C4-2B (cell line): ENCODE data around the gene CTIF.

Source experiments
- H3K27ac ChIP-seq: fragments of 450-650 bp; 2 replicates; pipeline ENCODE4 v1.5.1; 2017
- ZFX ChIP-seq: fragments of 450-650 bp; IDR thresholded peaks from 2 replicates; pipeline ENCODE4 v1.6.1; 2017
- TF ChIP-seq, protein P1 (sequence below): fragments of 450-650 bp; conservative IDR thresholded peaks from 2 replicates; pipeline ENCODE4 v1.5.1; 2017; ENCODE audit warnings: mild to moderate bottlenecking

The CTIF gene

DNA sequence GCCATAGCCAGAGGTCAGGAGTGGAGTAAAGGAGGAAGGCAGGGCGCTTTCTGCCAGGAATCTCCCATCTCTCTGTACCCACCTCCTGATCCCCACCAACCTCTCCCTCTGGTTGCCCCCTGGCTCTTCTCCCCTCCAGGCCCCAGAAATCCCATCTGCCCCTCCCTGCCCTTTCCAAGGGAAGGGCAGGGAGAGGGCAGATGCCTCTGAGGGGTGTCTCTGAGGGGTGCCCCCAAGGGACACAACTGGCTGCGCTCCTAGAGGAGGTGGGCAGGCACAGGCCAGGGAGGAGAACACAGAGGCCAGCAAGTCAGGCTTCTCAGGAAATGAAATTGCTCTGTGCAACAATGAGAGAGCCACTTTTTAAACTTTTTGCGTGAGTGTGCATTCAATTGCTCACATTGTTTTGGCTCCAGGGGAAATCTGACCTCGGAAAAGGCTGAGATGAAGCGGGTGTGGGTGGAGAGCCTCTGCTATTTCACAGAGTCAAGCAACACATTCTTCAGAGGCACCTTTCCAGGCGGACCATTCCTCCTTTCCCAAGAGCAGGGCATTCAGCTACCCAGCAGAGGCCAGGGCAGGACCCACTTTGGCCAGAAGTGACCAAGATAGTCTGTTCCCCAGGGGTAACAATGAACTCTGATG is 286.4 kb downstream of the CTIF start:
- TF ChIP-seq ZFX = no peak
- TF ChIP-seq, protein P1, sequence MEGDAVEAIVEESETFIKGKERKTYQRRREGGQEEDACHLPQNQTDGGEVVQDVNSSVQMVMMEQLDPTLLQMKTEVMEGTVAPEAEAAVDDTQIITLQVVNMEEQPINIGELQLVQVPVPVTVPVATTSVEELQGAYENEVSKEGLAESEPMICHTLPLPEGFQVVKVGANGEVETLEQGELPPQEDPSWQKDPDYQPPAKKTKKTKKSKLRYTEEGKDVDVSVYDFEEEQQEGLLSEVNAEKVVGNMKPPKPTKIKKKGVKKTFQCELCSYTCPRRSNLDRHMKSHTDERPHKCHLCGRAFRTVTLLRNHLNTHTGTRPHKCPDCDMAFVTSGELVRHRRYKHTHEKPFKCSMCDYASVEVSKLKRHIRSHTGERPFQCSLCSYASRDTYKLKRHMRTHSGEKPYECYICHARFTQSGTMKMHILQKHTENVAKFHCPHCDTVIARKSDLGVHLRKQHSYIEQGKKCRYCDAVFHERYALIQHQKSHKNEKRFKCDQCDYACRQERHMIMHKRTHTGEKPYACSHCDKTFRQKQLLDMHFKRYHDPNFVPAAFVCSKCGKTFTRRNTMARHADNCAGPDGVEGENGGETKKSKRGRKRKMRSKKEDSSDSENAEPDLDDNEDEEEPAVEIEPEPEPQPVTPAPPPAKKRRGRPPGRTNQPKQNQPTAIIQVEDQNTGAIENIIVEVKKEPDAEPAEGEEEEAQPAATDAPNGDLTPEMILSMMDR = no peak
- H3K27ac ChIP-seq = no peak overlapping the region

DNA sequence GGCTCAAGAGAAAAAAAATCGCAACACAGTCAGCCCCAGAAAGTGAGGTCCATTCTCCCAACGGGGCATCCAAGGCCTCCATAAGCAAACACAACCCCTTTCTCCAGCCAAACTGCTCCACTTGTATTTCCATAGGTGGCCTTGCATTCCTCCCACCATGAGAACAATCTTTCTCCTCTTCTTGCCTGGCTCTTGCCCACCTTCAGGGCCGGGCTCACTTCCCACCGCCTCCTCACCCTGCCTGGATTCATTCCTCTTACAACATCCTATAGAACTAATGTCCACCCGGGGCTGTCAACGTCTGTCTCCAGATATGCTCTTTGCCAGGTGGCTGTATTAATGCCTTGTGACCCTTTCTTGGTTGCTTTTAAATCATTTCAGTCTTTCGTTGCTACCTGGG is 287.4 kb downstream of the CTIF start:
- TF ChIP-seq ZFX = no peak
- TF ChIP-seq, protein P1 = no peak
- no peak overlapping the region for H3K27ac ChIP-seq

DNA sequence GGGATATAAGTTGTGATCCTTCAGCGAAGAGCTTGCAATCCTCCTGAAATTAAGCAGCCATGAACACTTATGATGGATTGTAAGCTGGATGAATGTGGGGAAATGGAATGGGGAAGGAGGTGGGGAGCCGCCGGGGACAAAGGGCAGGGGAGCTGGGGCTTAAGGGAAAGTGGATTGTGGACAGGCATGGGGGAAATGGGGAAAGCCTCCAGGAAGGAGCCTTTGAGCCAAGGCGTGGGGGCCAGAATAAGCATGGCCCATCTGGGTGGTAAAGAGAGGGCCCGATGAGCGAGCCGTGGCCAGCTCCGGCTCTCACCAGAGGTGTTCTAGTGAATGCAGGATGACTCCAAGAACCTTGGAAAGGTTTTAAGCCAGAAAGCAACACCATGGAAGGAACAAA is 288.0 kb downstream of the CTIF start:
- TF ChIP-seq ZFX = no peak
- TF ChIP-seq, protein P1 = no peak
- H3K27ac ChIP-seq = peak overlapping the region; percentile 7; the same call in 1 of the 2 replicates

DNA sequence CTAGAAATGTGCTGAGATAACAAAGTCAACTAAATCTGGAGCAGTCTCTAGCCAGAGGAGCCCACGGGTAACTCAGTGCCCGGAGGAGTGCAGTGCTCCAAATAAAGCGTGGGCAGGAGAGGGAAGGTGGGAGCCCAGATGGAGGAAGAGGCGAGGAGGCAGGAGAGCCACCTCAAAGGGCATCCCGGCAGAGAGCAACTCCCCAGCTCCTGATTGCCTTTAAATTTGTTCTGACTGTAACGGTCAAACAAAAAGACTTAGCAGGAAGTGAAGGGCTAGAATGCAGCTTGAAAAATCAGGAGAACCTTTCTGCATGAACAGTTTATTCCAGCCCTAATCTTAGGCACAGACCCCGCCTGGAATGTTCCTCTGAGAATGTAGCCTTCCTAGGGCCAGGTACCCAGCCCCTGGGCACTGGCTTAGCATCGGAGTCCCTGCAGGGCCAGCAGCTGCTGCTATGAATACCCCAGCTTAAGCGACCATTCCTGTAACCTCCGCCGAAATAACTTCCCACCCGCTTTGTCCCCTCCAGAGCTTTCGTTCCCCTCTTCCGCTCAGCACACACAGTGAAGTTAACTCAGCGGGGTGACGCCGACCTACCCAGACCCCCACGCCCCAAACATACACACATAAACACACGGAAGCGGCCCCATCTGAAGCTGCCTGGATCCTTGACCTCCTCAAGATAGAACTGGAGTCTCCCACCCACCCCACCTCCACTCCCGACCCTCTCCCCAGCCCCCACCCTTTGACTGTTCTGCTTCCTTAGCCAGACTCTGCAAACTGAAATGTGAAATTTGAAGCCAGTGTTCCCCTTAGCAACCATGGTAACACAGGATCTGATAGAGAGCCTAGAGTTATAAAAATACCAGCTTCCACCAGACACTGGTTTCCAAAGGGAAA is 288.7 kb downstream of the CTIF start:
- TF ChIP-seq, protein P1 = no peak
- no peak for TF ChIP-seq ZFX
- H3K27ac ChIP-seq = peak overlapping the region; percentile 7

DNA sequence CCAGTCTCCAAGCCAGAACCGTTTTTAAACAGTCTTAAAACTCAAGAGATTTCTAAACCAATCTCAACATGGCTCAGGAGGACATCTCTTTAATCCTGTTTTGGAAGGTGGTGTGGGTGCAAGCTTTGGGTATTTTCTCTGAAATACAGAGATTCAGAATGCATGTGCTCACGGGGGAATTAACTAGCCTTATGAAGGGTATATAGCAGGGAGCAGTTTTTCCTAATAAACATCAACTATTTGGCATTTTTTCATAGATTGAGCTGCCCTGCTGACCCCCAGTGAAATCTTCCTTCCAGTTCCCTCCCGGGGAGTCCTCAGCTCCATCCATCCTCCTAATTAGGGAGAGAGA is 289.3 kb downstream of the CTIF start:
- H3K27ac ChIP-seq = peak overlapping the region; percentile 5; the same call in 1 of the 2 replicates
- TF ChIP-seq, protein P1 = no peak
- TF ChIP-seq ZFX = no peak

DNA sequence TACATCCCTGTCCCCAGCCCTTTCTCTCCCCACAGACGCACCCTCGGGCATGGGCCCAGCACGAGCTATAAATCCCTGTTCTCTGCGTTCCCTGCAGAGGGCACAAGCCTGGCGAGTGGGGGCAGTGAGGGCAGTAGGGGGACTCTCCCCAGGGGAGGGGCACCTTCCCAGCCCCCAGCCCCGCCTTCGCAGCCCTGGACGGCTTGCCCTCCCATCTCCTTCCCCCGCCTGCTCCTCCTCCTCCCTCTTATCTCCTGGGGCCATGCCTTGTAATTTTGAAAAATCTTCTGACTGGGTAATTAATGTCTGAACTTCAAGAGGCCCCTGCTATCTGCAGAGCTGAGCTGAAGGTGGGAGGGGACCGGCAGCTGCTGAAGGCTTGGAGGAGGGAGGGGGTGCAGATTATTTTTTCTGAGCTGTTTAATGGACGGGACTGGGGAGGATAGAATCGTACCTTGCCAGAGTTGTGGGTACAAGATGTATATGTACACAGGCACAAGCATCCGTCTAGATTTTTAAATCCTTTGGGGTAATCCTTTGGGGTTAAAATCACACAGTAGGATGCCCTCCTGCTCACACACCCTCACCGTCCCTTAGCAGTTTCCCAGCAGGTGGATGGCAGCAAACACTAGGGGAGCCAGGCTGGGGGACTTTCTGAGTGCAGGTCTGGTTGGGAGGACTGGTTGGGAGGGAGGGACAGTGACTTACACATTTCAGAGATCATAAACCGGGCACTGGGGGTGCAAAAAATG is 290.0 kb downstream of the CTIF start:
- TF ChIP-seq, protein P1 = no peak
- no peak for TF ChIP-seq ZFX
- H3K27ac ChIP-seq = peak overlapping the region; percentile 5; the same call in 1 of the 2 replicates
